Right lobe of liver (tissue), 4 donors: ENCODE results near the gene TMEM247.
"Not testable (repeated sequence)": the region's sequence is repeated elsewhere in the genome, so short reads cannot be mapped to it uniquely, and the experiment has no call there.

ENCODE experiments used
- CTCF ChIP-seq, 4 donors: fragments of 200-600 bp in 3 of 4; fragments of 450-650 bp in 1 of 4; IDR thresholded peaks; one replicate each; pipeline versions ENCODE4 v1.5.1 to v1.8.0; 2016 to 2022; ENCODE audit warnings: antibody characterized with exemption in 4 of 4, mild to moderate bottlenecking in 2 of 4
- POLR2A ChIP-seq: fragments of 450-650 bp; IDR thresholded peaks from one replicate; pipeline ENCODE4 v1.6.1; 2017; ENCODE audit warnings: antibody characterized with exemption, mild to moderate bottlenecking
- donor health status: DM: no; HTN: no; CAD: no.
- donor health status: DM: no; HTN: no; CAD: no.
- donor health status: DM: no; HTN: yes; CAD: no.

- TF ChIP-seq POLR2A; CTCF (IDR thresholded peaks at IDR 0.05): not testable (repeated sequence)
Observed at GRCh38 chr2:46522385-46522784, 43.0 kb downstream of the TMEM247 start.
